HCT116 (cell line): ENCODE results near the gene ARHGAP10.

Experiments
- CTCF ChIP-seq, 3 experiments: fragments of 200-600 bp in 1 of 3; sonication (generic) in 1 of 3; IDR thresholded peaks in 2 of 3; conservative IDR thresholded peaks in 1 of 3; 2 replicates each; pipeline ENCODE4 v1.5.1; 2012 to 2017; ENCODE audit warnings: low read depth in 2 of 3, low read length in 2 of 3, antibody characterized with exemption in 1 of 3, borderline replicate concordance in 1 of 3, control low read depth in 1 of 3, mild to moderate bottlenecking in 1 of 3, mixed read lengths in 1 of 3, mixed run types in 1 of 3, moderate library complexity in 1 of 3; ENCODE audit not compliant: insufficient read depth in 1 of 3
- EZH2phosphoT487 ChIP-seq: fragments of 200-600 bp; IDR thresholded peaks from 2 replicates; pipeline ENCODE4 v1.6.1; 2018; ENCODE audit warnings: antibody characterized with exemption, borderline replicate concordance
- TCF7L2 ChIP-seq: IDR thresholded peaks from 2 replicates; pipeline ENCODE4 v1.7.0; 2011; ENCODE audit warnings: borderline replicate concordance, inconsistent platforms; ENCODE audit not compliant: insufficient read depth, insufficient read length; ENCODE audit errors: extremely low read depth
- YY1 ChIP-seq: IDR thresholded peaks from 2 replicates; pipeline ENCODE4 v1.6.1; 2011; ENCODE audit warnings: low read length, low read depth, moderate library complexity, mild to moderate bottlenecking; ENCODE audit not compliant: insufficient replicate concordance; ENCODE audit errors: extremely low read depth
- ZNF274 ChIP-seq: fragments of 200-500 bp; sonication (Bioruptor generic); IDR thresholded peaks from 2 replicates; pipeline ENCODE4 v1.6.1; 2014; ENCODE audit warnings: mild to moderate bottlenecking, low read depth, low read length, inconsistent platforms

GRCh38 chr4:148061141-148061481 lies 329.2 kb downstream of the ARHGAP10 start:
- TF ChIP-seq TCF7L2 (no peak), YY1 (no peak), ZNF274 (no peak), EZH2phosphoT487 (no peak), CTCF (IDR thresholded peaks at IDR 0.05 in 2 of 3, conservative IDR thresholded peaks at IDR 0.05 in 1 of 3; ENCODE audit: borderline replicate concordance in 1 of 3, insufficient read depth in 1 of 3, low read depth in 2 of 3, low read length in 2 of 3) (no peak)
